ENCODE measurements around the gene REEP6. TPM values are rescaled to one million over a fixed set of nuclear protein-coding genes. Genes with fewer than 3 reads are reported as not detected.

Gene REEP6
- total and polyA plus RNA-seq, 2 of the 8 experiments (the other 6 are each of a cell fraction or from before 2014, with no cell fraction given) = 12.6 to 20.7 TPM

DNA sequence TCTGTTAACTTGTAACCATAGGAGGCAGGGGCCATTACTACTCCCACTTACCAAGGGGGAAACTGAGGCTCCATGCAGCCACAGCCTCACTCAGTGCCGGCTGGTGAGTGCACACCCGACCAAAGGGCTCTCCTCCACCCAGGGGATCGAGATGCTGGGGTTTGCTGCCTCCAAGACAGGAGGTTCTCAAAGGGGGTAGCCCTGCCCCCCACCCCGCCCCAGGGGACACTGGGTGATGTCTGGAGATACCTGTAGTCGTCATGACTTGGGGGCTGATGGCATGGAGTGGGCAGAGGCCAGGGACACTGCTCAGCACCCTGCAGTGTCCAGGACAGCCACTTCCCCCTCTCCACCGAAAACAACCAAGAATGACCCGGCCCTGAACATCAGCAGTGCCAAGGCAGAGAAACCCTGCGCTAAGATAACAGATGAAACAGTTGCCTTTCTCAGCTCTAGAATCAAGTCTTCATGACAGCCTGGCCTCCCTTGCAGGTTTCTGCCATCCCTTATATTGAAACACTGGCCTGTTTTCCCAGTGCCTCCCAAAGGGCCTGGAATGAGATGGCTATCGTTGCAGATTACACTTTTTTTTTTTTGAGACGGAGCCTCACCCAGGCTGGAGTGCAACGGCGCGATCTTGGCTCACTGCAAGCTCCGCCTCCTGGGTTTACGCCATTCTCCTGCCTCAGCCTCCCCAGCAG is 3.3 kb downstream of the REEP6 start:
- Histone ChIP-seq H3K36me3 (ENCODE audit: control insufficient read depth in 2 of 4, insufficient read depth in 4 of 4, low read length in 3 of 4) (no peaks in the 10 kb centered on the region), H4K20me1 (replicated peaks in 1 of 2; ENCODE audit: control insufficient read depth in 1 of 2, insufficient read depth in 2 of 2, low read length in 2 of 2) (peaks cover 0 to 5% of the 10 kb centered on the region in 2 experiments), H2BK15ac (ENCODE audit: low read length) (no peak overlapping the region), H3K56ac (replicated peaks; ENCODE audit: insufficient read length, low read depth, low read length) (no peak overlapping the region), H2BK12ac (ENCODE audit: low read depth, low read length) (no peak overlapping the region), H3K4me1 (replicated peaks in 1 of 4; ENCODE audit: control insufficient read depth in 3 of 4, insufficient read depth in 4 of 4, low read length in 3 of 4) (peaks cover 0 to 4% (median 2%) of the 10 kb centered on the region in 4 experiments; a peak in 5 of 7 replicates), H3K9ac (replicated peaks in 1 of 4; ENCODE audit: extremely low read depth in 1 of 4, low read depth in 3 of 4, low read length in 3 of 4) (no peak overlapping the region), H3K14ac (ENCODE audit: insufficient read length) (no peak overlapping the region), H2BK120ac (replicated peaks; ENCODE audit: low read depth, low read length) (no peak overlapping the region), H3K79me1 (ENCODE audit: low read depth, low read length) (no peaks in the 10 kb centered on the region), H3K23ac (ENCODE audit: insufficient read length) (no peak overlapping the region), H3K27me3 (replicated peaks in 1 of 4; ENCODE audit: control insufficient read depth in 3 of 4, extremely low read depth in 1 of 4, insufficient read depth in 3 of 4, low read length in 3 of 4) (peaks cover 3 to 17% (median 9%) of the 10 kb centered on the region in 4 experiments; a peak in 6 of 7 replicates), H2BK5ac (ENCODE audit: low read depth, low read length) (0 out of 2 replicates have a peak overlapping the region, but pooled peaks have one; percentile 8), H3K27ac (ENCODE audit: low read depth, low read length) (no peak overlapping the region), H3K23me2 (ENCODE audit: low read depth, low read length) (peaks cover 9% of the 10 kb centered on the region), H3K4me3 (ENCODE audit: extremely low read depth in 1 of 4, insufficient read depth in 2 of 4, low read depth in 3 of 4, low read length in 4 of 4) (no peak overlapping the region), H2AFZ (ENCODE audit: low read length) (no peak overlapping the region), H2BK20ac (ENCODE audit: low read length) (no peak overlapping the region), H4K91ac (replicated peaks; ENCODE audit: insufficient read length, low read length) (no peak overlapping the region), H2AK5ac (ENCODE audit: low read depth, low read length) (no peak overlapping the region), H3K9me3 (ENCODE audit: insufficient read depth in 2 of 2, low read depth in 1 of 2, low read length in 1 of 2) (no peaks in the 10 kb centered on the region), H3K4ac (replicated peaks; ENCODE audit: insufficient read length, low read depth, low read length) (no peak overlapping the region), H4K5ac (ENCODE audit: insufficient read length, low read depth, low read length) (no peak overlapping the region), H3K18ac (ENCODE audit: extremely low read depth, low read length) (no peak overlapping the region), H4K8ac (ENCODE audit: extremely low read depth, insufficient read depth, low read length) (no peak overlapping the region; the same call in 1 of the 2 replicates), H3K79me2 (ENCODE audit: control insufficient read depth in 1 of 2, insufficient read depth in 2 of 2, low read length in 2 of 2) (no peaks in the 10 kb centered on the region), H3K4me2 (ENCODE audit: insufficient read depth in 1 of 2, low read depth in 2 of 2, low read length in 2 of 2) (no peak overlapping the region)
- WGBS, 2 experiments (ENCODE audit: extremely low coverage in 1 of 2, insufficient coverage in 1 of 2, insufficient read length in 1 of 2, insufficient replicate concordance in 2 of 2, low coverage in 1 of 2, low lambda C conversion rate in 2 of 2, missing lambda C conversion rate in 1 of 2) = 81% methylated on average over 15 of the region's 15 CpGs; no CpG with 5 or more reads in 1 of the 2 experiments
- POLR2A ChIA-PET (ENCODE audit: partially characterized antibody) = interaction anchor here (0.6 to 1.3 kb wide), 4 partner anchors 18 to 543 kb away, joined by 3 to 5 read pairs (median 4); no protein-coding TSS in a partner anchor
- DNase-seq (ENCODE audit: low read depth in 1 of 2, low spot score in 2 of 2) (no peak), FAIRE-seq (no peak)
- CTCF ChIA-PET (ENCODE audit: partially characterized antibody) = interaction anchor here (0.7 to 2.6 kb wide), 2 partner anchors 9 to 29 kb away, joined by 3 to 14 read pairs; no protein-coding TSS in a partner anchor
- TF ChIP-seq EZH2 (IDR thresholded peaks at IDR 0.05; ENCODE audit: low read depth, low read length, severe bottlenecking) (no peak), SIX5 (IDR thresholded peaks at IDR 0.05; ENCODE audit: low read depth, low read length) (no peak), YY1 (IDR thresholded peaks at IDR 0.05; ENCODE audit: low read depth, low read length) (no peak), SIN3A (conservative IDR thresholded peaks at IDR 0.05 in 1 of 2, IDR thresholded peaks at IDR 0.05 in 1 of 2; ENCODE audit: low read depth in 1 of 2, low read length in 2 of 2) (no peak), EGR1 (IDR thresholded peaks at IDR 0.05; ENCODE audit: borderline replicate concordance, low read depth, low read length) (no peak), SP2 (IDR thresholded peaks at IDR 0.05; ENCODE audit: low read length) (no peak), POLR2A (IDR thresholded peaks at IDR 0.05; ENCODE audit: control extremely low read depth in 1 of 2, low read depth in 2 of 2, low read length in 2 of 2) (no peak), RNF2 (IDR thresholded peaks at IDR 0.05; ENCODE audit: borderline replicate concordance, low read depth, low read length, missing control alignments, poor library complexity, severe bottlenecking) (no peak), SP1 (IDR thresholded peaks at IDR 0.05; ENCODE audit: low read depth, low read length) (no peak), KDM4A (IDR thresholded peaks at IDR 0.05; ENCODE audit: low read depth, low read length, severe bottlenecking) (no peak), PHF8 (conservative IDR thresholded peaks at IDR 0.05; ENCODE audit: low read depth, low read length) (no peak), BRCA1 (IDR thresholded peaks at IDR 0.05; ENCODE audit: low read depth, low read length) (no peak), NRF1 (IDR thresholded peaks at IDR 0.05; ENCODE audit: low read depth, low read length) (no peak)

Data from H1 (cell line).